Endothelial cell of umbilical vein (primary cell): ENCODE data around the gene PAGR1. TPM values are rescaled to one million over a fixed set of nuclear protein-coding genes. Genes with fewer than 3 reads are reported as not detected.

ENCODE experiments used
- BruUV-seq: library from RNA; stranded (reverse); fragments of 400-500 nt; replicated peaks from 2 replicates; lab custom pipeline; 2021; lab: Mats Ljungman, UMichigan
- CTCF ChIA-PET: fragments of 300-600, 350-600 bp; sonication (Branson Sonifier 250); formaldehyde crosslinking; loops from one replicate; lab custom pipeline; 2021; ENCODE audit warnings: antibody characterized with exemption, inconsistent platforms; lab: Charles Lee
- POLR2A ChIA-PET: fragments of 300-600, 350-600 bp; sonication (Branson Sonifier 250); formaldehyde crosslinking; loops from one replicate; lab custom pipeline; 2021; ENCODE audit warnings: antibody characterized with exemption, inconsistent platforms; lab: Charles Lee
- DNase-seq: peaks from one replicate; pipeline ENCODE4 v3.0.0-alpha.2; 2011; ENCODE audit warnings: low read depth, low spot score
- FAIRE-seq: peaks from 2 replicates; lab custom pipeline; 2011; peaks lifted over from hg19 to GRCh38; lab: Jason Lieb, UNC
- H2AFZ ChIP-seq: 2 replicates; pipeline ENCODE4 v1.6.0; 2012; ENCODE audit warnings: low read depth, low read length, control low read depth, inconsistent platforms
- H3K27ac ChIP-seq: 2 replicates; pipeline ENCODE4 v1.5.1; 2011; ENCODE audit warnings: low read depth, mild to moderate bottlenecking, control low read depth, low read length, moderate library complexity; ENCODE audit not compliant: insufficient read depth
- H3K27me3 ChIP-seq, 2 experiments: 2 replicates each; pipeline versions ENCODE4 v1.6.0 to v1.6.1; 2011; ENCODE audit warnings: low read length in 2 of 2, mixed read lengths in 1 of 2; ENCODE audit not compliant: control insufficient read depth in 2 of 2, insufficient read depth in 2 of 2
- H3K36me3 ChIP-seq, 2 experiments: 2 replicates in 1 of 2; 3 replicates in 1 of 2; pipeline ENCODE4 v1.5.1; 2011; ENCODE audit warnings: low read length in 2 of 2, mild to moderate bottlenecking in 1 of 2, moderate library complexity in 1 of 2; ENCODE audit not compliant: control insufficient read depth in 2 of 2, insufficient read depth in 2 of 2; ENCODE audit errors: extremely low read depth in 1 of 2
- H3K4me1 ChIP-seq: 3 replicates; pipeline ENCODE4 v1.5.1; 2011; ENCODE audit warnings: mild to moderate bottlenecking, low read length; ENCODE audit not compliant: control insufficient read depth, insufficient read depth; ENCODE audit errors: extremely low read depth
- H3K4me2 ChIP-seq: 2 replicates; pipeline ENCODE4 v1.6.1; 2011; ENCODE audit warnings: low read length, control low read depth, mixed read lengths; ENCODE audit not compliant: insufficient read depth
- H3K4me3 ChIP-seq, 3 experiments: fragments of 200-600 bp in 1 of 3; sonication (generic), shearing (Covaris generic) in 1 of 3; replicated peaks in 1 of 3; 2 replicates each; pipeline ENCODE4 v1.5.1; 2011 to 2016; ENCODE audit warnings: control low read depth in 3 of 3, low read length in 3 of 3, mild to moderate bottlenecking in 2 of 3, inconsistent platforms in 1 of 3, low read depth in 1 of 3, moderate library complexity in 1 of 3; ENCODE audit not compliant: insufficient read depth in 1 of 3
- H3K79me2 ChIP-seq: 2 replicates; pipeline ENCODE4 v1.6.0; 2012; ENCODE audit warnings: low read length, inconsistent platforms; ENCODE audit not compliant: control insufficient read depth, insufficient read depth
- H3K9ac ChIP-seq: replicated peaks from 2 replicates; pipeline ENCODE3; 2011; ENCODE audit warnings: low read length, control low read depth; ENCODE audit not compliant: insufficient read depth; ENCODE audit errors: extremely low read depth
- H3K9me1 ChIP-seq: replicated peaks from 3 replicates; pipeline ENCODE4 v1.6.0; 2011; ENCODE audit warnings: mild to moderate bottlenecking, low read length; ENCODE audit not compliant: control insufficient read depth, insufficient read depth; ENCODE audit errors: extremely low read depth
- H3K9me3 ChIP-seq: replicated peaks from 2 replicates; pipeline ENCODE4 v1.5.1; 2012; ENCODE audit warnings: low read length, inconsistent platforms; ENCODE audit not compliant: control insufficient read depth, insufficient read depth
- H4K20me1 ChIP-seq: replicated peaks from 2 replicates; pipeline ENCODE3; 2011; ENCODE audit warnings: mild to moderate bottlenecking, low read length; ENCODE audit not compliant: control insufficient read depth, insufficient read depth; ENCODE audit errors: extremely low read depth
- CTCF ChIP-seq, 2 donors: IDR thresholded peaks; 1 replicate in 1 of 2; 2 replicates in 1 of 2; pipeline ENCODE4 v1.5.1; 2011; ENCODE audit warnings: low read length in 2 of 2, mild to moderate bottlenecking in 2 of 2, moderate library complexity in 2 of 2, control low read depth in 1 of 2, inconsistent platforms in 1 of 2, low read depth in 1 of 2; ENCODE audit not compliant: insufficient read depth in 1 of 2; ENCODE audit errors: extremely low read depth in 1 of 2
- EZH2 ChIP-seq: IDR thresholded peaks from 2 replicates; pipeline ENCODE4 v1.6.1; 2012; ENCODE audit warnings: borderline replicate concordance, low read depth, mild to moderate bottlenecking, moderate library complexity, low read length, inconsistent platforms; ENCODE audit not compliant: severe bottlenecking
- FOS ChIP-seq: IDR thresholded peaks from 2 replicates; pipeline ENCODE4 v1.6.1; 2011; ENCODE audit warnings: mild to moderate bottlenecking, low read length, moderate library complexity, borderline replicate concordance; ENCODE audit not compliant: insufficient read depth
- GATA2 ChIP-seq: IDR thresholded peaks from 2 replicates; pipeline ENCODE4 v1.7.0; 2011; ENCODE audit warnings: low read depth, mild to moderate bottlenecking, moderate library complexity, mixed read lengths, low read length; ENCODE audit not compliant: insufficient read length, insufficient read depth
- JUN ChIP-seq: IDR thresholded peaks from 2 replicates; pipeline ENCODE4 v1.6.1; 2011; ENCODE audit warnings: borderline replicate concordance, low read depth; ENCODE audit not compliant: insufficient read length, insufficient read depth
- MAX ChIP-seq: IDR thresholded peaks from 2 replicates; pipeline ENCODE4 v1.6.1; 2011; ENCODE audit not compliant: insufficient read depth, insufficient read length
- MYC ChIP-seq: IDR thresholded peaks from one replicate; pipeline ENCODE4 v1.6.1; 2011; ENCODE audit warnings: mild to moderate bottlenecking, low read depth, low read length
- POLR2A ChIP-seq: IDR thresholded peaks from 2 replicates; pipeline ENCODE4 v1.6.1; 2012; ENCODE audit warnings: low read depth, mild to moderate bottlenecking, control low read depth, low read length
- POLR2AphosphoS5 ChIP-seq: IDR thresholded peaks from 2 replicates; pipeline ENCODE4 v1.6.1; 2012; ENCODE audit warnings: low read depth, mild to moderate bottlenecking, control low read depth, low read length, moderate library complexity; ENCODE audit not compliant: insufficient read depth
- dilution Hi-C: fragments of 300-500 bp; cut with MboI; formaldehyde crosslinking; loops from one replicate; pipeline ENCODE4 v1.15.0; 2019; ENCODE audit warnings: low sequenced_read_pairs; ENCODE audit not compliant: extremely low pct_ligation_motif_present
- intact Hi-C: fragments of 100-400 bp; cut with micrococcal nuclease; formaldehyde crosslinking; loops from one replicate; pipeline ENCODE4 v1.10.0; 2022
- polyA plus RNA-seq, 4 experiments: library from polyadenylated mRNA; depleted of rRNA in 3 of 4; stranded (reverse) in 3 of 4; unstranded in 1 of 4; fragments of >200 nt; gene quantifications; 2 replicates each; pipeline versions ENCODE4 v1.2.1 to v1.2.3, GENCODE V29; 2011 to 2012; ENCODE audit warnings: missing spikeins in 1 of 4
- total RNA-seq: library from RNA; stranded (reverse); gene quantifications from 2 replicates; pipeline ENCODE4 v1.2.3, GENCODE V29; 2021

PAGR1 gene
- total and polyA plus RNA-seq, 2 donors (not counting 3 experiments of a cell fraction or from before 2014, with no cell fraction given), result 15.9 to 26.3 TPM

- H3K79me2 ChIP-seq, result no peaks in the 10 kb centered on the region
- ChIA-PET POLR2A (no interaction called here), CTCF (interaction anchor here (0.7 to 1.7 kb wide), 3 partner anchors 25 to 112 kb away, joined by 3 to 5 read pairs (median 4); no protein-coding TSS in a partner anchor)
- no peaks in the 10 kb centered on the region for H4K20me1 ChIP-seq
- no peaks in the 10 kb centered on the region for H3K9me3 ChIP-seq
- H3K27me3 ChIP-seq, result no peaks in the 10 kb centered on the region
- peaks cover 0 to 17% of the 10 kb centered on the region in 2 experiments for H3K36me3 ChIP-seq
- no peak overlapping the region for H3K4me3 ChIP-seq
- DNase-seq, result no peak
- H3K9me1 ChIP-seq, result no peaks in the 10 kb centered on the region
- no peak overlapping the region for H3K27ac ChIP-seq
- intact Hi-C loops, result no loop called here
- dilution Hi-C loops, result no loop called here
- FAIRE-seq, result no peak
- H3K4me2 ChIP-seq, result no peak overlapping the region
- H2AFZ ChIP-seq, result no peak overlapping the region
- H3K9ac ChIP-seq, result no peak overlapping the region
- no peaks in the 10 kb centered on the region for H3K4me1 ChIP-seq
- no peak for TF ChIP-seq POLR2AphosphoS5
- TF ChIP-seq MAX, result no peak
- no peak for TF ChIP-seq JUN
- no peak for TF ChIP-seq POLR2A
- no peak for TF ChIP-seq GATA2
- TF ChIP-seq CTCF (IDR thresholded peaks at IDR 0.05; ENCODE audit: extremely low read depth in 1 of 2, insufficient read depth in 1 of 2, low read depth in 1 of 2, low read length in 2 of 2), result no peak
- no peak for TF ChIP-seq EZH2
- TF ChIP-seq FOS, result no peak
- no peak for TF ChIP-seq MYC
- BruUV-seq, result TSS peak; percentile 20
These were observed 25.7 kb downstream of the PAGR1 start for GRCh38 chr16:29841631-29842030.
